IMR-90 (cell line): ENCODE measurements around the gene CCDC40. TPM values are rescaled to one million over a fixed set of nuclear protein-coding genes. Genes with fewer than 3 reads are reported as not detected.

Source experiments
- ATAC-seq: fragments of 200-7000 bp; cut with Tn5 transposase; 2 replicates; pipeline ENCODE4 v1.9.1; 2020; ENCODE audit warnings: low read depth, mild to moderate bottlenecking, moderate library complexity
- BruUV-seq: library from RNA; stranded (reverse); fragments of 400-500 nt; replicated peaks from 2 replicates; lab custom pipeline; 2021; lab: Mats Ljungman, UMichigan
- CTCF ChIA-PET: fragments of 300-600 bp; formaldehyde crosslinking; extraction: SDS; loops from one replicate; lab custom pipeline; 2021; ENCODE audit warnings: antibody characterized with exemption; lab: Yijun Ruan, JAX
- POLR2A ChIA-PET: fragments of 300-600 bp; sonication (Branson Sonifier 250); formaldehyde crosslinking; loops from one replicate; lab custom pipeline; 2022; ENCODE audit warnings: antibody characterized with exemption; ENCODE audit not compliant: unreplicated experiment; lab: Charles Lee
- DNase-seq: peaks from one replicate; pipeline ENCODE4 v3.0.0; 2013
- H2AFZ ChIP-seq: replicated peaks from 2 replicates; pipeline ENCODE3; 2013; ENCODE audit warnings: low read length, mild to moderate bottlenecking; ENCODE audit not compliant: poor library complexity
- H2AK5ac ChIP-seq: 2 replicates; pipeline ENCODE4 v1.6.1; 2013; ENCODE audit warnings: low read depth, low read length, inconsistent platforms
- H2AK9ac ChIP-seq: replicated peaks from 2 replicates; pipeline ENCODE3; 2013; ENCODE audit warnings: mild to moderate bottlenecking, low read depth, low read length, moderate library complexity; ENCODE audit not compliant: poor library complexity
- H2BK120ac ChIP-seq: 2 replicates; pipeline ENCODE4 v1.6.1; 2013; ENCODE audit warnings: low read depth, low read length, inconsistent platforms
- H2BK15ac ChIP-seq: 3 replicates; pipeline ENCODE4 v1.6.1; 2013; ENCODE audit warnings: low read depth, low read length, inconsistent platforms
- H2BK20ac ChIP-seq: 2 replicates; pipeline ENCODE4 v1.6.1; 2013; ENCODE audit warnings: low read depth, mild to moderate bottlenecking, inconsistent platforms, low read length, moderate library complexity
- H2BK5ac ChIP-seq: 2 replicates; pipeline ENCODE4 v1.6.1; 2013; ENCODE audit warnings: mild to moderate bottlenecking, low read depth, low read length, inconsistent platforms; ENCODE audit not compliant: poor library complexity, severe bottlenecking
- H3K14ac ChIP-seq: replicated peaks from 2 replicates; pipeline ENCODE4 v1.6.1; 2013; ENCODE audit warnings: low read depth, low read length, inconsistent platforms
- H3K18ac ChIP-seq: 2 replicates; pipeline ENCODE4 v1.6.1; 2013; ENCODE audit warnings: low read depth, low read length, control low read depth
- H3K23ac ChIP-seq: 2 replicates; pipeline ENCODE4 v1.6.1; 2013; ENCODE audit warnings: low read depth, low read length, inconsistent platforms
- H3K27ac ChIP-seq: 2 replicates; pipeline ENCODE4 v1.5.1; 2013; ENCODE audit warnings: mild to moderate bottlenecking, control low read depth, low read length; ENCODE audit not compliant: insufficient read depth
- H3K27me3 ChIP-seq: 2 replicates; pipeline ENCODE4 v1.6.1; 2013; ENCODE audit warnings: low read length; ENCODE audit not compliant: control insufficient read depth, insufficient read depth
- H3K36me3 ChIP-seq: 2 replicates; pipeline ENCODE4 v1.6.1; 2013; ENCODE audit warnings: low read length, mixed read lengths; ENCODE audit not compliant: control insufficient read depth, insufficient read depth
- H3K4ac ChIP-seq: 2 replicates; pipeline ENCODE4 v1.6.1; 2013; ENCODE audit warnings: low read depth, low read length, inconsistent platforms
- H3K4me1 ChIP-seq: 2 replicates; pipeline ENCODE4 v1.6.1; 2013; ENCODE audit warnings: low read length, mixed read lengths; ENCODE audit not compliant: control insufficient read depth, insufficient read depth
- H3K4me2 ChIP-seq: 2 replicates; pipeline ENCODE4 v1.6.1; 2013; ENCODE audit warnings: low read depth, mild to moderate bottlenecking, control low read depth, low read length, moderate library complexity
- H3K4me3 ChIP-seq: 2 replicates; pipeline ENCODE4 v1.5.1; 2013; ENCODE audit warnings: low read depth, mild to moderate bottlenecking, control low read depth, low read length, moderate library complexity; ENCODE audit not compliant: insufficient read depth
- H3K56ac ChIP-seq: 2 replicates; pipeline ENCODE4 v1.6.1; 2013; ENCODE audit warnings: low read length, inconsistent platforms; ENCODE audit not compliant: insufficient read depth; ENCODE audit errors: extremely low read depth
- H3K79me1 ChIP-seq, 2 experiments: 2 replicates each; pipeline ENCODE4 v1.6.1; 2013; ENCODE audit warnings: low read length in 2 of 2, inconsistent platforms in 1 of 2, low read depth in 1 of 2
- H3K9ac ChIP-seq: 2 replicates; pipeline ENCODE4 v1.6.1; 2013; ENCODE audit warnings: low read depth, low read length, control low read depth
- H3K9me1 ChIP-seq: 2 replicates; pipeline ENCODE4 v1.6.1; 2013; ENCODE audit warnings: low read length, inconsistent platforms; ENCODE audit not compliant: insufficient read depth
- H3K9me3 ChIP-seq: 2 replicates; pipeline ENCODE4 v1.6.1; 2013; ENCODE audit warnings: low read length; ENCODE audit not compliant: control insufficient read depth, insufficient read depth
- H4K20me1 ChIP-seq: 2 replicates; pipeline ENCODE4 v1.6.1; 2013; ENCODE audit warnings: low read length, inconsistent platforms; ENCODE audit not compliant: insufficient read depth
- H4K5ac ChIP-seq: 2 replicates; pipeline ENCODE4 v1.6.1; 2013; ENCODE audit warnings: mild to moderate bottlenecking, low read depth, low read length, control low read depth
- H4K8ac ChIP-seq, 2 experiments: 2 replicates each; pipeline ENCODE4 v1.6.1; 2013; ENCODE audit warnings: low read depth in 2 of 2, low read length in 2 of 2, control low read depth in 1 of 2, inconsistent platforms in 1 of 2
- H4K91ac ChIP-seq: 2 replicates; pipeline ENCODE4 v1.6.1; 2013; ENCODE audit warnings: low read depth, low read length, inconsistent platforms; ENCODE audit not compliant: insufficient read depth
- BHLHE40 ChIP-seq: fragments of 150-350 bp; IDR thresholded peaks from 2 replicates; pipeline ENCODE4 v1.6.1; 2016; ENCODE audit warnings: mild to moderate bottlenecking, low read depth, low read length
- CEBPB ChIP-seq: IDR thresholded peaks from 2 replicates; pipeline ENCODE4 v1.6.1; 2012; ENCODE audit warnings: low read depth, low read length, improper control_type of control experiment
- CHD1 ChIP-seq: IDR thresholded peaks from 2 replicates; pipeline ENCODE4 v1.6.1; 2012; ENCODE audit warnings: low read depth, low read length, improper control_type of control experiment
- CTCF ChIP-seq: conservative IDR thresholded peaks from 2 replicates; pipeline ENCODE4 v1.5.1; 2012; ENCODE audit warnings: mild to moderate bottlenecking, low read depth, low read length, improper control_type of control experiment
- ELK1 ChIP-seq: fragments of 150-350 bp; IDR thresholded peaks from 2 replicates; pipeline ENCODE4 v1.6.1; 2016; ENCODE audit warnings: low read depth, mild to moderate bottlenecking, low read length, moderate library complexity, borderline replicate concordance
- FOS ChIP-seq: fragments of 150-350 bp; IDR thresholded peaks from 2 replicates; pipeline ENCODE4 v1.6.1; 2016; ENCODE audit warnings: low read depth, low read length
- MAFK ChIP-seq: IDR thresholded peaks from 2 replicates; pipeline ENCODE4 v1.6.1; 2012; ENCODE audit warnings: low read depth, low read length, improper control_type of control experiment
- MAZ ChIP-seq: IDR thresholded peaks from 2 replicates; pipeline ENCODE4 v1.6.1; 2012; ENCODE audit warnings: low read depth, mild to moderate bottlenecking, low read length, improper control_type of control experiment, moderate library complexity, borderline replicate concordance
- MXI1 ChIP-seq: IDR thresholded peaks from 2 replicates; pipeline ENCODE4 v1.6.1; 2012; ENCODE audit warnings: low read depth, mild to moderate bottlenecking, low read length, moderate library complexity, borderline replicate concordance
- POLR2A ChIP-seq: IDR thresholded peaks from 2 replicates; pipeline ENCODE4 v1.6.1; 2012; ENCODE audit warnings: mild to moderate bottlenecking, low read depth, low read length
- RAD21 ChIP-seq: IDR thresholded peaks from 2 replicates; pipeline ENCODE4 v1.6.1; 2012; ENCODE audit warnings: low read length, improper control_type of control experiment
- RCOR1 ChIP-seq: IDR thresholded peaks from 2 replicates; pipeline ENCODE4 v1.6.1; 2012; ENCODE audit warnings: mild to moderate bottlenecking, low read length, improper control_type of control experiment; ENCODE audit not compliant: insufficient replicate concordance
- RFX5 ChIP-seq: IDR thresholded peaks from 2 replicates; pipeline ENCODE4 v1.8.0; 2012; ENCODE audit warnings: low read depth, mild to moderate bottlenecking, low read length, moderate library complexity
- SMC3 ChIP-seq: fragments of 150-350 bp; IDR thresholded peaks from 2 replicates; pipeline ENCODE4 v1.6.1; 2016; ENCODE audit warnings: low read depth, mild to moderate bottlenecking, antibody characterized with exemption, low read length, moderate library complexity
- USF2 ChIP-seq: fragments of 150-350 bp; IDR thresholded peaks from 2 replicates; pipeline ENCODE4 v1.6.1; 2017; ENCODE audit warnings: mild to moderate bottlenecking, antibody characterized with exemption, low read length, low read depth
- WGBS, 2 experiments: methylation state at CpG; one replicate each; pipeline versions ENCODE4 v1.1.5 to v1.1.7; 2013; ENCODE audit warnings: missing lambda C conversion rate in 2 of 2; ENCODE audit not compliant: insufficient read length in 1 of 2; ENCODE audit errors: extremely low coverage in 2 of 2; 5-methylcytosine and 5-hydroxymethylcytosine counted together
- dilution Hi-C: fragments of 300-500 bp; cut with HindIII; formaldehyde crosslinking; loops from one replicate; pipeline ENCODE4 v1.14.3; 2018; ENCODE audit warnings: low sequenced_read_pairs; ENCODE audit not compliant: unreplicated experiment
- in situ Hi-C: fragments of 300-500 bp; cut with MboI; formaldehyde crosslinking; loops from 3 replicates; pipeline ENCODE4 v1.14.3; 2019; ENCODE audit warnings: low sequenced_read_pairs, inconsistent platforms, mixed read lengths
- intact Hi-C: fragments of 100-400 bp; cut with micrococcal nuclease; formaldehyde crosslinking; loops from 2 replicates; pipeline ENCODE4 v1.10.0; 2022
- polyA plus RNA-seq, 3 experiments: library from polyadenylated mRNA; depleted of rRNA; stranded (reverse); fragments of >200 nt; gene quantifications; 2 replicates each; pipeline ENCODE4 v1.2.3, GENCODE V29; 2012; ENCODE audit warnings: low replicate concordance in 1 of 3
- total RNA-seq: library from RNA; depleted of rRNA; stranded (reverse); fragments of >200 nt; gene quantifications from 2 replicates; pipeline ENCODE4 v1.2.3, GENCODE V29; 2012

Gene CCDC40
- total and polyA plus RNA-seq, 2 of the 4 experiments (the other 2 are of a cell fraction): 0.90 to 4.7 TPM

GRCh38 chr17:80124351-80124981 is 88.0 kb downstream of the CCDC40 start:
- Histone ChIP-seq H3K36me3 (no peaks in the 10 kb centered on the region), H3K9me3 (no peaks in the 10 kb centered on the region), H4K8ac (no peak overlapping the region), H3K79me1 (no peaks in the 10 kb centered on the region), H3K27ac (no peak overlapping the region), H2BK20ac (no peak overlapping the region), H3K56ac (no peak overlapping the region), H3K23ac (no peak overlapping the region), H3K4me3 (no peak overlapping the region), H2BK5ac (no peak overlapping the region), H2BK120ac (no peak overlapping the region), H2AFZ (peak overlapping the region; percentile 63), H4K20me1 (no peaks in the 10 kb centered on the region), H3K4me1 (peaks cover 6% of the 10 kb centered on the region), H3K4ac (no peak overlapping the region), H3K4me2 (no peak overlapping the region), H3K14ac (no peak overlapping the region), H3K18ac (no peak overlapping the region), H2AK9ac (peak overlapping the region; percentile 44), H2AK5ac (no peak overlapping the region), H4K91ac (no peak overlapping the region), H3K9ac (no peak overlapping the region), H2BK15ac (no peak overlapping the region), H3K9me1 (no peaks in the 10 kb centered on the region), H4K5ac (no peak overlapping the region), H3K27me3 (0 out of 2 replicates have a peak, but pooled peaks cover under 1% of the 10 kb centered on the region)
- ChIA-PET POLR2A (no interaction called here), CTCF (interaction anchor here (0.5 to 1.1 kb wide), 3 partner anchors 9 to 97 kb away, joined by 3 to 5 read pairs (median 3); partner anchors contain the start of gene GAA)
- dilution Hi-C loops (no loop called here), in situ Hi-C loops (no loop called here), intact Hi-C loops (no loop called here)
- 60% methylated on average over 1 of the region's 15 CpGs; no CpG with 5 or more reads in 1 of the 2 experiments for WGBS, 2 experiments
- ATAC-seq (peak; percentile 22; the same call in 1 of the 2 replicates), DNase-seq (peak; percentile 64)
- no TSS peak for BruUV-seq
- TF ChIP-seq USF2: no peak
- no peak for TF ChIP-seq MAZ
- TF ChIP-seq MAFK: no peak
- no peak for TF ChIP-seq RFX5
- no peak for TF ChIP-seq BHLHE40
- TF ChIP-seq CTCF: peak; percentile 30; the same call in 1 of the 2 replicates
- no peak for TF ChIP-seq CHD1
- no peak for TF ChIP-seq CEBPB
- TF ChIP-seq ELK1: no peak
- no peak; the same call in 1 of the 2 replicates for TF ChIP-seq RAD21
- no peak for TF ChIP-seq POLR2A
- TF ChIP-seq FOS: no peak
- no peak for TF ChIP-seq MXI1
- TF ChIP-seq SMC3: peak; percentile 16; the same call in 1 of the 2 replicates
- TF ChIP-seq RCOR1: no peak
